Astrocyte (in vitro differentiated cells and primary cell): Measurements from ENCODE around the gene UBQLN1.

Experiments used
- EZH2 ChIP-seq: IDR thresholded peaks from 2 replicates; pipeline ENCODE4 v1.6.1; 2012; ENCODE audit warnings: mild to moderate bottlenecking, low read length, inconsistent platforms; ENCODE audit not compliant: insufficient read depth
- TF ChIP-seq, protein P1 (sequence below): IDR thresholded peaks from 2 replicates; pipeline ENCODE4 v1.5.1; 2011; ENCODE audit warnings: low read depth, mild to moderate bottlenecking, inconsistent platforms, low read length, moderate library complexity; ENCODE audit not compliant: insufficient read depth

DNA sequence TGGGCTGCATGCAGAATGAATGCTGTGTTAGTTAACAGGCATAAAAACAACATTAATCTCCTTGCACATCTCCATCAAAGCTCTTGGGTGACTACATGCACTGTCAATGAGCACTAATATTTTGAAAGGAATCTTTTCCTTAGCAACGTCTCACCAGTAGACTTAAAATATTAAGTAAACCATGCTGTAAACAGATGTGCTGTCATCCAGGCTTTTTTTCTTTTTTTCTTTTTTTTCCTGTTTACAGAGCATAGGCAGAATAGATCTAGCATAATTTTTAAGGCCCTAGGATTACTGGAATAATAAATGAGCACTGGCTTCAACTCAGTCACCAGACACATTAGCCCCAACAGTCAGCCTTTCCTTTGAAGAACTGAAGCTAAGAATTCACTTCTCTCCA is 36.3 kb downstream of the UBQLN1 start:
- TF ChIP-seq, protein P1, sequence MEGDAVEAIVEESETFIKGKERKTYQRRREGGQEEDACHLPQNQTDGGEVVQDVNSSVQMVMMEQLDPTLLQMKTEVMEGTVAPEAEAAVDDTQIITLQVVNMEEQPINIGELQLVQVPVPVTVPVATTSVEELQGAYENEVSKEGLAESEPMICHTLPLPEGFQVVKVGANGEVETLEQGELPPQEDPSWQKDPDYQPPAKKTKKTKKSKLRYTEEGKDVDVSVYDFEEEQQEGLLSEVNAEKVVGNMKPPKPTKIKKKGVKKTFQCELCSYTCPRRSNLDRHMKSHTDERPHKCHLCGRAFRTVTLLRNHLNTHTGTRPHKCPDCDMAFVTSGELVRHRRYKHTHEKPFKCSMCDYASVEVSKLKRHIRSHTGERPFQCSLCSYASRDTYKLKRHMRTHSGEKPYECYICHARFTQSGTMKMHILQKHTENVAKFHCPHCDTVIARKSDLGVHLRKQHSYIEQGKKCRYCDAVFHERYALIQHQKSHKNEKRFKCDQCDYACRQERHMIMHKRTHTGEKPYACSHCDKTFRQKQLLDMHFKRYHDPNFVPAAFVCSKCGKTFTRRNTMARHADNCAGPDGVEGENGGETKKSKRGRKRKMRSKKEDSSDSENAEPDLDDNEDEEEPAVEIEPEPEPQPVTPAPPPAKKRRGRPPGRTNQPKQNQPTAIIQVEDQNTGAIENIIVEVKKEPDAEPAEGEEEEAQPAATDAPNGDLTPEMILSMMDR = no peak
- no peak for TF ChIP-seq EZH2
